ENCODE measurements around the gene GRIPAP1. TPM values are rescaled to one million over a fixed set of nuclear protein-coding genes. Genes with fewer than 3 reads are reported as not detected.
A peak's percentile ranks its signal among the peaks of the same experiment; 100 is the strongest.

Gene GRIPAP1, protein sequence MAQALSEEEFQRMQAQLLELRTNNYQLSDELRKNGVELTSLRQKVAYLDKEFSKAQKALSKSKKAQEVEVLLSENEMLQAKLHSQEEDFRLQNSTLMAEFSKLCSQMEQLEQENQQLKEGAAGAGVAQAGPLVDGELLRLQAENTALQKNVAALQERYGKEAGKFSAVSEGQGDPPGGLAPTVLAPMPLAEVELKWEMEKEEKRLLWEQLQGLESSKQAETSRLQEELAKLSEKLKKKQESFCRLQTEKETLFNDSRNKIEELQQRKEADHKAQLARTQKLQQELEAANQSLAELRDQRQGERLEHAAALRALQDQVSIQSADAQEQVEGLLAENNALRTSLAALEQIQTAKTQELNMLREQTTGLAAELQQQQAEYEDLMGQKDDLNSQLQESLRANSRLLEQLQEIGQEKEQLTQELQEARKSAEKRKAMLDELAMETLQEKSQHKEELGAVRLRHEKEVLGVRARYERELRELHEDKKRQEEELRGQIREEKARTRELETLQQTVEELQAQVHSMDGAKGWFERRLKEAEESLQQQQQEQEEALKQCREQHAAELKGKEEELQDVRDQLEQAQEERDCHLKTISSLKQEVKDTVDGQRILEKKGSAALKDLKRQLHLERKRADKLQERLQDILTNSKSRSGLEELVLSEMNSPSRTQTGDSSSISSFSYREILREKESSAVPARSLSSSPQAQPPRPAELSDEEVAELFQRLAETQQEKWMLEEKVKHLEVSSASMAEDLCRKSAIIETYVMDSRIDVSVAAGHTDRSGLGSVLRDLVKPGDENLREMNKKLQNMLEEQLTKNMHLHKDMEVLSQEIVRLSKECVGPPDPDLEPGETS
- 15.9 and 18.3 TPM in 2 replicates for total RNA-seq (2014; rRNA removed; shearing (Covaris generic))

DNA sequence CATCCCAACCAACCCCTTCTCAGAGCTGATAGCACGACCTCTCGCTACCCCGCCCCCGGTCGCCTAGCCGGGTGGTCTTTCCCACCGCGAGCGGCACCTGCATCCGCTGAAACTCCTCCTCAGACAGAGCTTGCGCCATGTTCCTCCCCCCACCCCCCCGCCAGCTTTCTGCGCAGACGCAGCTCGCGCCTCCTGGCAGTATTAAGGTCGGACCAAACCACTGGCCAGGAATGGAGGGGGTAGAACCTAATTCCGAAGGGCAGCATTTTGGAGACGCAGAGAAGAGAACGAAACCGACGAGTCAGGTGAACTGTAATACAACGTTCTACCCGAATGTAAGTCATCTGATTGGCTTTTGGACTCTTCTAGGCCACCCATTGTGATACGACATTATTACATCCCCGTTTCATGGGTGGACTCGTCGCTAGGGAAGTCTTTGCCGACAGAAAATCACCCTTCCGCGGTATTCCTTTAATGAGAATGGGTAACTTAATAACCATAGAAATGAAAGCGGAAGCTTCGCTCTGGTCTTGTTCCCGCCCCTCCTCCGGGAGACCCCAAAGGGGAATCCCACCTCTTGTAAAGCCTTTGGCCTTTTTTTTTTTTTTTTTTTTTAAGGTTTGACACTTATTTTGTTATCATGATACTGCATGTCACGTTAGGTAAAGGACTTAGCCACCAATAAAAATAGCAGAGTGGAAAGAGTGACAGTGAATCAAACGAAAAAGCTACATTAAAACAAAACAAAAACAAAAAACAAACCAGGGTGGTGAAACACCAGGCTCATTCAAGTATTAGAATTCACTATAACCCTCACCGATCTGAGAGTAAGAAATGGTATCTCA, at the start of gene GRIPAP1:
Gene GRIPAP1, minus strand, starts transcription at position 174 of the 845 bp plus-strand sequence. Its CDS starts 35 bp downstream, at position 139.
- DNase-seq (ENCODE audit: low spot score): peak; percentile 75

DNA sequence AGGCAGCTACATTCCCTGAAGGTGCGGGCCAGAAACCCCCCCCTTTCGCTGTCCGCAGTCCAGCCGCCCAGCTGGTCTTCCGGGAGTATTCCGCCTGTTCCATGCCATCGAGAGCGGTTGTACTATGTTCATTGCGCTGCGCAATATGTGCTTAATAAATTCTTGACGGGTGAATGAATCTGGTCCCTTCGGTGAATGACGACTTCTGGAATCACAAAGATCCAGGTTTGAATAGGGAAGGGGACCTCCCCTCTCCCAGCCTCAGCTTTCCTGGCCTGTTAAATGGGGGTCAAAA, 41.9 kb upstream of the GRIPAP1 start:
- no peak for DNase-seq (ENCODE audit: low spot score)

- DNase-seq (ENCODE audit: low spot score): peak; percentile 99
Observed at GRCh38 chrX:49043220-49043986, 41.3 kb upstream of the GRIPAP1 start, which contains the start of gene TFE3. TSS of gene TFE3 (minus strand) at chrX:49043357. CDS start at chrX:49043226, 131 bp downstream.

DNA sequence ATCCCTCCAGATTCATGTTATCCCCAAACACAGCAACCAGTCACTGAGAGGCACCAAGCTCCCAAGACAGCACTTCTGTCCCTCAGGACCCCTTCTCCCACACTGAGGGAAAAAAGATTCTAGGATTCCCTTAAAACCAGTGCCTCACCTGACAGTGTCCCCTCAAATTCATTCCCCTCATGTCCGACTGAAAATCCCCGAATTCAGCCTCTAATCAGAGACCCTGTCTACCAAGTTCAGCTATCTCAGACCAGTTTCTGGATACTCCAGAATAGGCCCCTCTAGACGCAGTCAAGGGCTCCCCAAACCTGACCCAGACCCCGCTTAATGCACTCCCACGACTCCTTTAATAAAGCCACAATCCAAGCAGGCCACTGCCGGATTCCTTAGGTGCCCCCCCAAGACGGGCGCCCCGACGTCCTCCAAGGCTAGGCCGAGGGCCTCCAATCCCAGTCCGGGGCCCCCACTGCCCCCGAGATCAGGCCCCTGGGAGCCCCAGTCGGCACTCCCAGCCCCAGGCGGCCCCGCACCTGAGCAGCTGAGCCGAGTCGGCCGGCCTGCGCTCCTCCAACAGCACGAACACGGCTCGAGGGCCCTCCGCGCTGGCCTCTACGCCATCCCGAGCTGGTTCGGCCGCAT, 40.6 kb upstream of the GRIPAP1 start:
- DNase-seq (ENCODE audit: low spot score): no peak

DNA sequence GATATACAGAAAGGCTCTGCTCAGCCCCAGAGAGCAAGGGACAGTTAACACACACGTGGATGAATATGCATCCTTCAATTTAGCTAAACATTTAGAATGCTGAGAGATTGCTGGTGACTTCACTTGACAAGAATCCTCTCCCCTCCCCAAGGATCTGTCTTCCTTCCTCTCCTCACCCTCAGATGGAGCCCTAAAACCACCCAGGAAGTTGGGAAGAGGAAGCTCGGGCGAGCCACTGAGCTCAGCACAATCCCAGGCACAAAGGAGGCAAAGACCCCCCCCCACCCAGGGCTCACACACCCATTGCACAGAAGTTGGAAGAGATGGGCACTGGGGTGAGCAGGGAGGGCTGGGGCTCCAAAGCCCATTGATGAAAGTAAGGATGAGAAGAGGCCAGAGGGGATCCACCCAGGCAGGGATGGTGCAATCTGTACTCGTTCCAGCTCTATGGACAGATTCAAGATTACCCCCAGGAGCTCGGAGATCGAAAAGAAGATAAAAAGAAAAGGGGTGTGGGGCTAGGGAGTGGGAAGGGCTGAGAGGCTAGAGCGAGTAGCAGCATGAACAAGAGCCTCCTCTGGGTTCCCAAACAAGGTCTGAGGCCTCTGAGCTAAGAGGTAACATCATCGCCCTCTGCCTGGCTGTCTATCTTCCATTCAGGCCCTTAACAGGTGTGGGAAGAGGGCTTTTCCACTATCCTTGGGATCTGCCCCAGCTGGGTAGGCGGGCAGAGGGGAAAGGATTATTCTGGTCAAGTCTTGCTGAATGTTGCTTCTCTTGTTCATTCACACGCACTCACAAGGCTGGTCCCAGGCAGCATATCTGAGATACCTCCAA, 39.9 kb upstream of the GRIPAP1 start:
- peak; percentile 74 for DNase-seq (ENCODE audit: low spot score)

- peak; percentile 28 for DNase-seq (ENCODE audit: low spot score)
Observed at GRCh38 chrX:49040376-49040955, 38.4 kb upstream of the GRIPAP1 start.

GRCh38 chrX:49039598-49040375, 37.7 kb upstream of the GRIPAP1 start:
- peak; percentile 90 for DNase-seq (ENCODE audit: low spot score)

- peak; percentile 21 for DNase-seq (ENCODE audit: low spot score)
Observed at GRCh38 chrX:49037883-49038475, 35.9 kb upstream of the GRIPAP1 start.

DNA sequence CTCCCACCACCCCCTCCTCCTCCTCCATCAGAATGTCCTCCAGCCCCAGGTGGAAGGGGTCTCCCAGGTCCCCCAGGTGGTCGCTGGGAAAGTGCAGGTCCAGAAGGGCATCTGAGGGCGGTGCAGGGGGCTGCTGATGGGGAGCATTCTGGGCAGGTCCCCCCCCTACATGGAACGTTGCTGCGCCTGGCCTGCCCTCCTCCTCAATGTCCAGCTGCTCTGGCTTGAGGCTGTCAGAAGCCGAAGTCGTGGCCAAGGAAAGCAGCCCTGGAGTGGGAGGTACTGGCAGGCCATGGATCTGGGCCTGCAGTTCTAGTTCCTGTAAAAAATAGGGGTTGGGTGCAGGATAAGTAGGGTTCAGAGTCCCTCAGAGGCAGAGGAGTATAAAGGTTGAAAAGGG, 28.2 kb upstream of the GRIPAP1 start:
- DNase-seq (ENCODE audit: low spot score): no peak

- DNase-seq (ENCODE audit: low spot score): no peak
Observed at GRCh38 chrX:49029876-49030275, 27.8 kb upstream of the GRIPAP1 start.

DNA sequence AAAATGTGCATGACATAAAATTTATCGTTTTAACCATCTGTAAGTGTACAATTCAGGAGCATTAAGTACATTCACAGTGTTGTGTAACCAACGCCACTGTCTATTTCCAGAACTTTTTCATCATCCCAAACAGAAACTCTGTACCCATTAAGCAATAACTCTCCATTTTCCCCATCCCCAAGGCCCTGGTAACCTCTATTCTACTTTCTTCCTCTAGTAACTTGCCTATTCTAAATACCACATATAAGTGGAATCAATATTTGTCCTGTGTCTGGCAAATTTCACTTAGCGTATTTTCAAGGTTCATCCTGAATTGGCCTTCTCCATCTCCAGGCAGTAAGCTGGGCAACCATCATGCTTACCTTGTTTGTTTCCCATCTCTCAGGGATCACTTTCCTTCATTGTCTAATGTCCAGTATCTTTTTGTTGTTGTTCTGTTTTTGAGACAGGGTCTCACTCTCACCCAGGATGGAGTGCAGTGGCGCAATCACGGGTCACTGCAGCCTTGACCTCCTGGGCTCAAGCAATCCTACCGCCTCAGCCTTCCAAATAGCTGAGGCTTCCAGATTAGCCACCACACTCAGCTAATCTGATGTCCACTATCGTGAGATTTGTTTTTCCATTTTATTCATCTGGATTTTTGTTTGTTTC, 17.7 kb upstream of the GRIPAP1 start:
- DNase-seq (ENCODE audit: low spot score): no peak

GRCh38 chrX:49019050-49019449, 17.0 kb upstream of the GRIPAP1 start:
- DNase-seq (ENCODE audit: low spot score): no peak

- DNase-seq (ENCODE audit: low spot score): no peak
Observed at GRCh38 chrX:49003696-49004095, 1.6 kb upstream of the GRIPAP1 start.

DNA sequence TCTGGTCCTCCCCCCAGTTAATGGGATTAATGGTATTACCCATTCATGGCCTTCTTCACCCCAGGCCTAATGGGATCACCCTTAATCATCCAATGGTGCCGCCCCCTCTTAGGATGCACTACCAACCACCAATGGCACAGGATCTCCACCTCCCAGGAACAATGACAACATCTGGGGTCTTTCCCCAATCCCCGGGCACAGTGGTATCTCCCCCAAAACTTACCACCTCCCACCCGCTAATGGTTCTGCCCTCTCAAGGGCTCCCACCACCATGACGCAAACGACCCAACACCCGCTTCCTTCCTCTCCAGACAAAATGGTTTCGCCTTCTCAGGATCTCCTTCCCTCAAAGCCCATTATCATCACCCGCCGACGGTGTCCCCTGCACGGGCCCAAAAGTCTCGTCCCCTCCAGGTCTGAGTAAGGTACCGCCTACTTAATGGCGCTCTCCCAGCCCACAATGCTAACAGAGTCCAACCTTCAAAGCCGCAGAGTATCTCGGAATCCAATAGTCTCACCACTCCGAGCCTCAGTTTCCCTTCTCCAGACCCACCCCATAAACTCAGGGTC, 458 bp downstream of the GRIPAP1 start:
- DNase-seq (ENCODE audit: low spot score): peak; percentile 14

DNA sequence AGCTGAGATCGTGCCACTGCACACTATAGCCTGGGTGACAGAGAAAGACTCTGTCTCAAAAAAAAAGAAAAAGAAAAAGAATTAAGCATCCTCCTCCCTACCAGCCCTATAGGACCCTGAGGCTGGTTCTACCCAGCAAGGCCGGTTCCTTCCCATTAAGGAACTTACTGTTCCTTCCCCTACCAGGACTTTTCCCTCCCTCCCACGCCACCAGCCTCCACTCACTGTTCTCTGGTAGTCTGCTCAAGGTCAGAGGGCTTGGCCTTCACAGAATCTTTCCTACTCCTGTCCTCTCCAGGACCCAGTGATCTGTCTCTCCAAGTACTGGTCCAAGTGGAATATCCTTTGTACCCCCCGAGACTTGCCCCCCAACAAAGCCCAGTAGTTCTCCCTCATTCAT, 1.4 kb downstream of the GRIPAP1 start:
- DNase-seq (ENCODE audit: low spot score): no peak

DNA sequence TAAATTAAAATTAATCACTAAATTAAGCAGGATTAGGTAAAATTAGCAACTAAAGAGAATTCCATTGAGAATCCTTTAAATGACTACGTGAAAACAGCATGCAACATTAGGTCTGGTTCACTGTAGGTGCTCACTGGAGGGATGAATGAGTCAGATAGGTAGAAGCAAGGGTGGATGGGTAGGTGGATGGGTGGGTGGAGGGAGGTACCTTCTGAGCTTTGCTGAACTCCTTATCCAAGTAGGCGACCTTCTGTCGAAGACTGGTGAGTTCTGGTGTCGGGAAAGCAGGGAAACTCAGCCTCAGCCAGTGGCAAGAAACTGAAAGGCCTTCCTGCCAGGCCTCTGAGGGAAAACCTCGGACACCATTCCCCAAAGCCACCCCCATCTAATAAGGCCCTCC, 3.0 kb downstream of the GRIPAP1 start:
- no peak for DNase-seq (ENCODE audit: low spot score)

DNA sequence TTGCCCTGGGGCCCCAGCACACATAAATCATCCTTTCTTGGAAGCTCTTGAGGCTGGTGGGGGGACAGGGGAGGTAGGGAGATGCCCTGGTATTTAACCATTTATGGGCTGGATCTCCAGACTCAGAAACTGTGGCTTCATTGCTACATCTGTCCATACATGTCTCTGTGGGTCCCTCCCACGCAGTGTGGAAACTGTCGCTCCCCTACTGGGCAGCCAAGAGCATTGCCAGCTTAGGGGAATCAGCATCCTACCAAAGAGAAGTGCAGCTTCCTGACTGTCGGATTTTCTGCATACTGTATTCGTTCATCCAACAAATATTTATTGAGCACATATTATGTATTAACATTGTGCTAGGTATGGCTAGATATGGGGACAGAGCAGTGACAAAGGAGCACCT, 3.7 kb downstream of the GRIPAP1 start:
- DNase-seq (ENCODE audit: low spot score): no peak

Measured in A172 (cell line).